Mesenchymal stem cell (in vitro differentiated cells and primary cell): Measurements from ENCODE around the gene GPBAR1.

Experiments
- DNase-seq: peaks from one replicate; pipeline ENCODE4 v3.0.0-alpha.2; 2013
- H2AFZ ChIP-seq: one replicate; pipeline ENCODE4 v1.6.1; 2013; ENCODE audit warnings: low read depth, mild to moderate bottlenecking, control low read depth, inconsistent platforms, low read length, moderate library complexity
- H2AK5ac ChIP-seq: 2 replicates; pipeline ENCODE4 v1.6.1; 2013; ENCODE audit warnings: low read length, moderate library complexity, mild to moderate bottlenecking, inconsistent platforms; ENCODE audit not compliant: severe bottlenecking
- H2BK120ac ChIP-seq: one replicate; pipeline ENCODE4 v1.6.1; 2013; ENCODE audit warnings: low read depth, mild to moderate bottlenecking, inconsistent platforms, low read length, moderate library complexity
- H2BK12ac ChIP-seq, 2 experiments: one replicate each; pipeline ENCODE4 v1.6.1; 2013; ENCODE audit warnings: inconsistent platforms in 2 of 2, low read length in 2 of 2, mild to moderate bottlenecking in 2 of 2, moderate library complexity in 2 of 2, control low read depth in 1 of 2
- H2BK15ac ChIP-seq: one replicate; pipeline ENCODE4 v1.6.1; 2013; ENCODE audit warnings: mild to moderate bottlenecking, low read depth, inconsistent platforms; ENCODE audit not compliant: poor library complexity, severe bottlenecking
- H2BK5ac ChIP-seq: 2 replicates; pipeline ENCODE4 v1.6.1; 2013; ENCODE audit warnings: low read depth, mild to moderate bottlenecking, low read length, control low read depth, inconsistent platforms; ENCODE audit not compliant: poor library complexity, severe bottlenecking
- H3K14ac ChIP-seq, 2 experiments: one replicate each; pipeline ENCODE4 v1.6.1; 2013; ENCODE audit warnings: inconsistent platforms in 2 of 2, low read length in 2 of 2, control low read depth in 1 of 2, mild to moderate bottlenecking in 1 of 2, moderate library complexity in 1 of 2
- H3K18ac ChIP-seq, 2 experiments: one replicate each; pipeline ENCODE4 v1.6.1; 2013; ENCODE audit warnings: inconsistent platforms in 2 of 2, low read length in 2 of 2, control low read depth in 1 of 2, low read depth in 1 of 2, mild to moderate bottlenecking in 1 of 2
- H3K23ac ChIP-seq, 2 experiments: one replicate each; pipeline ENCODE4 v1.6.1; 2013; ENCODE audit warnings: inconsistent platforms in 2 of 2, low read length in 2 of 2, mild to moderate bottlenecking in 2 of 2, moderate library complexity in 2 of 2, control low read depth in 1 of 2
- H3K27ac ChIP-seq: 2 replicates; pipeline ENCODE4 v1.5.1; 2013; ENCODE audit warnings: mild to moderate bottlenecking, moderate library complexity, low read length, control low read depth, inconsistent platforms; ENCODE audit not compliant: poor library complexity, severe bottlenecking
- H3K27me3 ChIP-seq, 2 experiments: 2 replicates each; pipeline versions ENCODE4 v1.6.1 to v1.7.0; 2013; ENCODE audit warnings: low read length in 2 of 2, mild to moderate bottlenecking in 2 of 2, moderate library complexity in 2 of 2, control low read depth in 1 of 2, inconsistent platforms in 1 of 2; ENCODE audit not compliant: control insufficient read depth in 1 of 2, insufficient read depth in 1 of 2
- H3K36me3 ChIP-seq, 2 experiments: 2 replicates each; pipeline versions ENCODE4 v1.6.1 to v1.7.0; 2013; ENCODE audit warnings: low read length in 2 of 2, control low read depth in 1 of 2, inconsistent platforms in 1 of 2, low read depth in 1 of 2, mild to moderate bottlenecking in 1 of 2; ENCODE audit not compliant: insufficient read depth in 2 of 2, control insufficient read depth in 1 of 2
- H3K4ac ChIP-seq, 2 experiments: one replicate each; pipeline ENCODE4 v1.6.1; 2013; ENCODE audit warnings: inconsistent platforms in 2 of 2, low read length in 2 of 2, mild to moderate bottlenecking in 2 of 2, moderate library complexity in 2 of 2, control low read depth in 1 of 2, low read depth in 1 of 2
- H3K4me1 ChIP-seq: 2 replicates; pipeline ENCODE4 v1.6.1; 2013; ENCODE audit warnings: low read depth, low read length, control low read depth; ENCODE audit not compliant: control insufficient read depth, insufficient read depth
- H3K4me2 ChIP-seq: 2 replicates; pipeline ENCODE4 v1.6.1; 2013; ENCODE audit warnings: low read length, mild to moderate bottlenecking, inconsistent platforms; ENCODE audit not compliant: poor library complexity, severe bottlenecking
- H3K4me3 ChIP-seq, 2 experiments: 2 replicates each; pipeline versions ENCODE4 v1.5.1 to v1.7.0; 2013; ENCODE audit warnings: low read length in 2 of 2, mild to moderate bottlenecking in 2 of 2, control low read depth in 1 of 2, low read depth in 1 of 2; ENCODE audit not compliant: insufficient read depth in 1 of 2
- H3K79me1 ChIP-seq: replicated peaks from 2 replicates; pipeline ENCODE4 v1.6.1; 2013; ENCODE audit warnings: mild to moderate bottlenecking, control low read depth, low read length, inconsistent platforms; ENCODE audit not compliant: poor library complexity, severe bottlenecking
- H3K9ac ChIP-seq: 2 replicates; pipeline ENCODE4 v1.7.0; 2013; ENCODE audit warnings: mild to moderate bottlenecking, low read length, moderate library complexity
- H3K9me3 ChIP-seq: 2 replicates; pipeline ENCODE4 v1.7.0; 2013; ENCODE audit warnings: mild to moderate bottlenecking, low read length; ENCODE audit not compliant: control insufficient read depth
- H4K8ac ChIP-seq: one replicate; pipeline ENCODE4 v1.6.1; 2013; ENCODE audit warnings: inconsistent platforms, mild to moderate bottlenecking, low read length, moderate library complexity
- H4K91ac ChIP-seq: one replicate; pipeline ENCODE4 v1.6.1; 2013; ENCODE audit warnings: mild to moderate bottlenecking, low read length, inconsistent platforms
- WGBS: methylation state at CpG from one replicate; pipeline ENCODE4 v1.1.7; 2013; ENCODE audit warnings: mixed read lengths; 5-methylcytosine and 5-hydroxymethylcytosine counted together

Gene GPBAR1

GRCh38 chr2:218291318-218292047 is 30.7 kb downstream of the GPBAR1 start:
- peak overlapping the region; percentile 50 for H2AK5ac ChIP-seq
- peak overlapping the region; percentile 93 for H2BK120ac ChIP-seq
- H3K9me3 ChIP-seq: no peaks in the 10 kb centered on the region
- H2BK12ac ChIP-seq: peak overlapping the region; percentile 11 to 67
- H3K79me1 ChIP-seq: peaks cover 15% of the 10 kb centered on the region
- H2BK5ac ChIP-seq: peak overlapping the region; percentile 0
- DNase-seq: no peak
- H3K4me1 ChIP-seq: peaks cover 31% of the 10 kb centered on the region
- H3K4ac ChIP-seq: peak overlapping the region; percentile 94 to 99
- H4K91ac ChIP-seq: peak overlapping the region; percentile 93
- H3K36me3 ChIP-seq: no peaks in the 10 kb centered on the region
- no peaks in the 10 kb centered on the region for H3K27me3 ChIP-seq
- no peak overlapping the region for H2AFZ ChIP-seq
- peak overlapping the region; percentile 87 to 98 for H3K18ac ChIP-seq
- WGBS: 67% methylated on average over 10 of the region's 12 CpGs
- H3K9ac ChIP-seq: peak overlapping the region; percentile 96
- no peak overlapping the region for H3K14ac ChIP-seq
- peak overlapping the region; percentile 81 to 96 for H3K4me3 ChIP-seq
- peak overlapping the region; percentile 14 for H3K27ac ChIP-seq
- H3K4me2 ChIP-seq: peak overlapping the region; percentile 79
- peak overlapping the region; percentile 97 for H2BK15ac ChIP-seq
- peak overlapping the region in 1 of 2 experiments; percentile 46 for H3K23ac ChIP-seq
- H4K8ac ChIP-seq: peak overlapping the region; percentile 99

GRCh38 chr2:218292048-218293014 is 31.5 kb downstream of the GPBAR1 start, which contains the start of gene TMBIM1:
TSS of gene TMBIM1 (minus strand) at chr2:218292503. CDS start at chr2:218282141, 10,362 bp downstream.
- no peak within 1 kb of the TSS for H3K23ac ChIP-seq
- peak within 1 kb of the TSS; percentile 79 for H3K4me2 ChIP-seq
- H3K9ac ChIP-seq: peak within 1 kb of the TSS; percentile 96
- peak within 1 kb of the TSS; percentile 14 for H3K27ac ChIP-seq
- peak within 1 kb of the TSS; percentile 93 for H2BK120ac ChIP-seq
- H3K27me3 ChIP-seq: no peaks in the 10 kb centered on the region
- peak within 1 kb of the TSS; percentile 0 for H2BK5ac ChIP-seq
- no peaks in the 10 kb centered on the region for H3K9me3 ChIP-seq
- H3K4me3 ChIP-seq: peak within 1 kb of the TSS; percentile 81 to 96
- peak within 1 kb of the TSS; percentile 33 for H2AFZ ChIP-seq
- peak within 1 kb of the TSS; percentile 96 to 97 for H3K14ac ChIP-seq
- H2AK5ac ChIP-seq: peak within 1 kb of the TSS; percentile 50
- peak within 1 kb of the TSS; percentile 87 to 98 for H3K18ac ChIP-seq
- WGBS: 5% methylated on average over 48 of the region's 63 CpGs
- peak within 1 kb of the TSS; percentile 17 to 72 for H2BK12ac ChIP-seq
- peak; percentile 80 for DNase-seq
- H4K91ac ChIP-seq: peak within 1 kb of the TSS; percentile 93
- peaks cover 15% of the 10 kb centered on the region for H3K79me1 ChIP-seq
- peak within 1 kb of the TSS; percentile 97 for H2BK15ac ChIP-seq
- H3K36me3 ChIP-seq: no peaks in the 10 kb centered on the region
- peak within 1 kb of the TSS; percentile 94 to 99 for H3K4ac ChIP-seq
- H4K8ac ChIP-seq: peak within 1 kb of the TSS; percentile 99
- peaks cover 27% of the 10 kb centered on the region for H3K4me1 ChIP-seq

- Histone ChIP-seq H3K14ac (no peak overlapping the region), H2BK5ac (no peak overlapping the region), H3K4me3 (no peak overlapping the region)
These were observed 33.1 kb downstream of the GPBAR1 start for GRCh38 chr2:218293715-218294429.

More at GRCh38 chr2:218293715-218294429, 33.1 kb downstream of the GPBAR1 start:
- Histone ChIP-seq H3K79me1 (peaks cover 13% of the 10 kb centered on the region), H3K27ac (no peak overlapping the region), H2BK15ac (no peak overlapping the region), H2AK5ac (no peak overlapping the region), H3K23ac (no peak overlapping the region), H3K36me3 (no peaks in the 10 kb centered on the region), H4K8ac (peak overlapping the region; percentile 56), H2BK120ac (no peak overlapping the region), H3K27me3 (no peaks in the 10 kb centered on the region), H3K4me2 (no peak overlapping the region), H4K91ac (no peak overlapping the region), H3K9me3 (no peaks in the 10 kb centered on the region), H2BK12ac (peak overlapping the region in 1 of 2 experiments; percentile 32), H3K18ac (peak overlapping the region in 1 of 2 experiments; percentile 67), H3K4me1 (peaks cover 25% of the 10 kb centered on the region), H3K4ac (no peak overlapping the region), H2AFZ (no peak overlapping the region), H3K9ac (no peak overlapping the region)
- WGBS: 75% methylated on average over 4 of the region's 5 CpGs
- no peak for DNase-seq
